COLO829 (cell line): ENCODE results near the gene SCAP.
"Not testable (repeated sequence)": the region's sequence is repeated elsewhere in the genome, so short reads cannot be mapped to it uniquely, and the experiment has no call there.

Source experiments
- DNase-seq: peaks from one replicate; pipeline ENCODE4 v3.0.0; 2012; ENCODE audit warnings: low spot score

Gene SCAP

GRCh38 chr3:47475570-47476329 lies at the start of gene SCAP:
SCAP (minus strand) TSS chr3:47475941; CDS start chr3:47442993, 32,948 bp downstream.
- DNase-seq = peak; percentile 88

GRCh38 chr3:47523310-47524073 lies 47.8 kb upstream of the SCAP start:
- DNase-seq = no peak

GRCh38 chr3:47522082-47522987 lies 46.6 kb upstream of the SCAP start:
- DNase-seq = peak; percentile 91

GRCh38 chr3:47520756-47521155 lies 45.0 kb upstream of the SCAP start:
- no peak for DNase-seq

GRCh38 chr3:47517937-47518336 lies 42.2 kb upstream of the SCAP start:
- DNase-seq = no peak

GRCh38 chr3:47515864-47516319 lies 40.2 kb upstream of the SCAP start:
- no peak for DNase-seq

GRCh38 chr3:47515100-47515499 lies 39.4 kb upstream of the SCAP start:
- DNase-seq = no peak

- DNase-seq = peak; percentile 97
Measured at GRCh38 chr3:47513125-47513929, 37.6 kb upstream of the SCAP start, which contains the start of gene ELP6. ELP6 (minus strand) TSS chr3:47513712; CDS start chr3:47513590, 122 bp downstream.

GRCh38 chr3:47512416-47513124 lies 36.8 kb upstream of the SCAP start:
- DNase-seq = no peak

GRCh38 chr3:47505267-47505666 lies 29.5 kb upstream of the SCAP start:
- not testable (repeated sequence) for DNase-seq

- DNase-seq = no peak
Measured at GRCh38 chr3:47504113-47504512, 28.4 kb upstream of the SCAP start.

GRCh38 chr3:47503033-47503432 lies 27.3 kb upstream of the SCAP start:
- no peak for DNase-seq

GRCh38 chr3:47496892-47497291 lies 21.2 kb upstream of the SCAP start:
- no peak for DNase-seq

GRCh38 chr3:47495886-47496285 lies 20.1 kb upstream of the SCAP start:
- no peak for DNase-seq

- DNase-seq = no peak
Measured at GRCh38 chr3:47495111-47495510, 19.4 kb upstream of the SCAP start.

GRCh38 chr3:47491777-47492176 lies 16.0 kb upstream of the SCAP start:
- no peak for DNase-seq

GRCh38 chr3:47491186-47491585 lies 15.4 kb upstream of the SCAP start:
- no peak for DNase-seq

- DNase-seq = no peak
Measured at GRCh38 chr3:47487265-47487664, 11.5 kb upstream of the SCAP start.

- no peak for DNase-seq
Measured at GRCh38 chr3:47485812-47486211, 10.1 kb upstream of the SCAP start.

- DNase-seq = no peak
Measured at GRCh38 chr3:47482366-47482765, 6.6 kb upstream of the SCAP start.

- not testable (repeated sequence) for DNase-seq
Measured at GRCh38 chr3:47481763-47482162, 6.0 kb upstream of the SCAP start.
